Gastrocnemius medialis (tissue), 4 donors: ENCODE data around the gene HSPG2.

Experiments used
- CTCF ChIP-seq, 5 experiments: fragments of 450-650 bp in 3 of 5; fragments of 200-600 bp in 2 of 5; sonication (generic) in 2 of 5; IDR thresholded peaks in 4 of 5; conservative IDR thresholded peaks in 1 of 5; 1 replicate in 4 of 5; 2 replicates in 1 of 5; pipeline ENCODE4 v1.5.1; 2016 to 2019; ENCODE audit warnings: antibody characterized with exemption in 5 of 5, mild to moderate bottlenecking in 3 of 5, moderate library complexity in 3 of 5
- POLR2A ChIP-seq, 2 donors: fragments of 450-650 bp; IDR thresholded peaks; one replicate each; pipeline ENCODE4 v1.6.1; 2017; ENCODE audit warnings: antibody characterized with exemption in 2 of 2, mild to moderate bottlenecking in 2 of 2, moderate library complexity in 2 of 2

GRCh38 chr1:21893046-21893805, 43.9 kb downstream of the HSPG2 start:
- TF ChIP-seq CTCF (IDR thresholded peaks at IDR 0.05 in 4 of 5, conservative IDR thresholded peaks at IDR 0.05 in 1 of 5) (no peak), POLR2A (IDR thresholded peaks at IDR 0.05) (no peak)
